Chondrocyte (in vitro differentiated cells): ENCODE data around the gene TLCD5. TPM values are rescaled to one million over a fixed set of nuclear protein-coding genes. Genes with fewer than 3 reads are reported as not detected.
A peak's percentile ranks its signal among the peaks of the same experiment; 100 is the strongest.

Source experiments
- DNase-seq: peaks from one replicate; pipeline ENCODE4 v3.0.0; 2021; ENCODE audit warnings: mixed read lengths, low spot score
- H3K27ac Mint-ChIP-seq: one replicate; pipeline ENCODE4 v1.8.0; 2021; ENCODE audit warnings: mild to moderate bottlenecking, moderate library complexity, mixed read lengths; ENCODE audit not compliant: unreplicated experiment
- H3K27me3 Mint-ChIP-seq: 2 replicates; pipeline ENCODE4 v1.8.0; 2021; ENCODE audit warnings: low read depth, mixed read lengths
- H3K36me3 Mint-ChIP-seq: 2 replicates; pipeline ENCODE4 v1.8.0; 2021; ENCODE audit warnings: low read depth, mixed read lengths
- H3K4me1 Mint-ChIP-seq: 2 replicates; pipeline ENCODE4 v1.8.0; 2021; ENCODE audit warnings: low read depth, mild to moderate bottlenecking, mixed read lengths
- H3K4me3 Mint-ChIP-seq: one replicate; pipeline ENCODE4 v1.8.0; 2021; ENCODE audit warnings: mild to moderate bottlenecking, moderate library complexity, mixed read lengths; ENCODE audit not compliant: unreplicated experiment
- H3K9me3 Mint-ChIP-seq: 2 replicates; pipeline ENCODE4 v1.8.0; 2021; ENCODE audit warnings: low read depth, mixed read lengths
- total RNA-seq: library from RNA; stranded (reverse); gene quantifications from 3 replicates; pipeline ENCODE4 v1.2.1, GENCODE V29; 2021
- TF ChIP-seq, protein P1 (sequence below): fragments of 200-600 bp; sonication (generic); IDR thresholded peaks from 2 replicates; pipeline ENCODE4 v1.5.0; 2021; ENCODE audit warnings: antibody characterized with exemption, mild to moderate bottlenecking, moderate library complexity

TLCD5 gene
- total RNA-seq, 1 donor from 2014 or later = 10.5 TPM

DNA sequence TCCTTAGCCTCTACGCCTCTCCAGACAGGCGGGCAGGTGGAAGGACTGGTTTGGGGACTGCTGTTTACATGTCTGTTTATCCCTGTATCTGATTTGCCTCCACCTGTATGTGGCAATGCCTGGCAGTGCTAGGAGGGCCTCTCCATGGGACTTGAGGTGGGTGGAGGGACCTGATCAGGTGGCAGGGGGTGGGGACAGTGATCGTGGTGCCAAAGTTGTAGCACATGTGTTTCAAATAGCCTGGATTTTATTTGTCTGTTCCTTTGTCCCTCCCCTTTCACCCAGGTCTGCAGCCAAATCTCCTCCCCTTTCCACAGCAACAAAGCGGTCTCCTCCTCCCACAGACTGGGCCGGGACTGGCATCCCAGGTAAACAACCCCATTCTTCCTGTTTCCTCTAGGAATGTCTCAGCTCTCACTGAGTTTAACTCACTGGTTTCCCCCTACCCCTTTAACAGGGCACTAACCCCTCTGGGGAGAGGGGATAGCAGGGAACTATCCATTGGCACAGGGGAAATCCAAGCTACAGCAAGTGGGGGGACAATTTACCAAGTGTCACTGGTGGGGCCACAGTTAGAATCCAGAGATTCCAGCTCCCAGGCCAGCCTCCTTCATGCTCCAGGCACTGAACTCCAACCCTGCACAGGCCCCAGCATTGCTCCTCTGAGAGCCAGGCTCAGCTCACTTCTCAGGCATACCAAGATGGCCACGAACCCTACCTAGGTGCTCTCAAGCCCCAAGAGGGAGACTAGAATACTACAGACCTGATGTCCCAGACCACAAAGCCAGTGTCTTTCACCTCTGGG lies 22.9 kb upstream of the TLCD5 start:
- no peak overlapping the region for H3K27ac Mint-ChIP-seq
- no peak overlapping the region for H3K4me3 Mint-ChIP-seq
- peaks cover 11% of the 10 kb centered on the region for H3K4me1 Mint-ChIP-seq
- no peak for DNase-seq
- no peaks in the 10 kb centered on the region for H3K36me3 Mint-ChIP-seq
- H3K9me3 Mint-ChIP-seq = no peaks in the 10 kb centered on the region
- TF ChIP-seq, protein P1, sequence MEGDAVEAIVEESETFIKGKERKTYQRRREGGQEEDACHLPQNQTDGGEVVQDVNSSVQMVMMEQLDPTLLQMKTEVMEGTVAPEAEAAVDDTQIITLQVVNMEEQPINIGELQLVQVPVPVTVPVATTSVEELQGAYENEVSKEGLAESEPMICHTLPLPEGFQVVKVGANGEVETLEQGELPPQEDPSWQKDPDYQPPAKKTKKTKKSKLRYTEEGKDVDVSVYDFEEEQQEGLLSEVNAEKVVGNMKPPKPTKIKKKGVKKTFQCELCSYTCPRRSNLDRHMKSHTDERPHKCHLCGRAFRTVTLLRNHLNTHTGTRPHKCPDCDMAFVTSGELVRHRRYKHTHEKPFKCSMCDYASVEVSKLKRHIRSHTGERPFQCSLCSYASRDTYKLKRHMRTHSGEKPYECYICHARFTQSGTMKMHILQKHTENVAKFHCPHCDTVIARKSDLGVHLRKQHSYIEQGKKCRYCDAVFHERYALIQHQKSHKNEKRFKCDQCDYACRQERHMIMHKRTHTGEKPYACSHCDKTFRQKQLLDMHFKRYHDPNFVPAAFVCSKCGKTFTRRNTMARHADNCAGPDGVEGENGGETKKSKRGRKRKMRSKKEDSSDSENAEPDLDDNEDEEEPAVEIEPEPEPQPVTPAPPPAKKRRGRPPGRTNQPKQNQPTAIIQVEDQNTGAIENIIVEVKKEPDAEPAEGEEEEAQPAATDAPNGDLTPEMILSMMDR = no peak
- H3K27me3 Mint-ChIP-seq = peaks cover 7% of the 10 kb centered on the region

GRCh38 chr11:120303004-120303637 lies 22.0 kb upstream of the TLCD5 start:
- DNase-seq = no peak
- Mint-ChIP-seq H3K4me1 (peaks cover 11% of the 10 kb centered on the region), H3K9me3 (no peaks in the 10 kb centered on the region), H3K27ac (no peak overlapping the region), H3K36me3 (no peaks in the 10 kb centered on the region), H3K4me3 (no peak overlapping the region), H3K27me3 (peaks cover 4% of the 10 kb centered on the region)
- TF ChIP-seq, protein P1 = peak; percentile 94

DNA sequence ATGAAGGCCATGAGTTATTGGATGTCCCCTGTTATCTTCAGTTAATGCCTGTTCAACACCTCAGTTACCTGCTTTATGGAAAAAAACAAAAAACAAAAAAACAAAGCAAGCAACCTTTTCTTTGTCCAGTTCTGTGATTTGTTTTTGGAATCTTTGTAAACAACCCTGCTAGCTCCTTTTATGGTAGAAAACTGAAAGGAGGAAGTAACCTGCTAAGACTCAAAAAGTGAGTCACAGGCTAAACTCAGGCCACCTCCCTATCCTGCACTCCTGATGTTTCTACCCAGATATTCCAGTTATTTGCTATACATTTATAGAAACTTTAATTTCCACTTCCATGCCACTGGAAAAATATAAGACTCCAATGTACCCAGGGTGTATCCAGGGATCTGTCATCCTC lies 20.6 kb upstream of the TLCD5 start:
- H3K36me3 Mint-ChIP-seq = no peaks in the 10 kb centered on the region
- H3K4me3 Mint-ChIP-seq = no peak overlapping the region
- H3K4me1 Mint-ChIP-seq = peaks cover 11% of the 10 kb centered on the region
- no peak for DNase-seq
- no peak overlapping the region for H3K27ac Mint-ChIP-seq
- H3K27me3 Mint-ChIP-seq = peaks cover 2% of the 10 kb centered on the region
- TF ChIP-seq, protein P1 = no peak
- no peaks in the 10 kb centered on the region for H3K9me3 Mint-ChIP-seq

DNA sequence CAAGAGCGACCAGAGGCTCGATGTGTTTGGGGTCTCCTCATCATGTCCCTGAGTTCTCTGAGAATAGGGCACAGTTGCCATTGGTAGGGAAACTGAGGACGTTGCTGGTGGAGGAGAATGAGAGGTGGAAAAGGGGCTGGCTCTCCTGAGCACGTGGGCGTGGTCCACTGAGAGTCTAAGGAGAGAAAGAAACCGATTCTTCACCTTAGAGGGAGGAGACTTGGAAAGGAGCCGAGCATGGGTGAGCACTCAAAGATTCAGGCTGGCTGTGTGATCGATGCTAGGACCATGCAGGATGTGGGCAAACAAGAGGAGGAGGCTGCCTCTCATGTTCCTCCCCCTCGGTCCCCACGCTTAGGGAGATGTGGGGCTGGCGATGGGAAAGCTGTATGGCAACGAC lies 19.8 kb upstream of the TLCD5 start:
- peaks cover 7% of the 10 kb centered on the region for H3K4me1 Mint-ChIP-seq
- peaks cover 2% of the 10 kb centered on the region for H3K27me3 Mint-ChIP-seq
- H3K36me3 Mint-ChIP-seq = no peaks in the 10 kb centered on the region
- H3K27ac Mint-ChIP-seq = no peak overlapping the region
- TF ChIP-seq, protein P1 = no peak
- H3K4me3 Mint-ChIP-seq = no peak overlapping the region
- H3K9me3 Mint-ChIP-seq = no peaks in the 10 kb centered on the region
- DNase-seq = no peak

- peak overlapping the region; percentile 62 for H3K27ac Mint-ChIP-seq
- peaks cover 7% of the 10 kb centered on the region for H3K4me1 Mint-ChIP-seq
Observed at GRCh38 chr11:120306519-120307242, 18.4 kb upstream of the TLCD5 start.

More at GRCh38 chr11:120306519-120307242, 18.4 kb upstream of the TLCD5 start:
- no peaks in the 10 kb centered on the region for H3K9me3 Mint-ChIP-seq
- TF ChIP-seq, protein P1 = peak; percentile 75
- peaks cover 2% of the 10 kb centered on the region for H3K27me3 Mint-ChIP-seq
- no peaks in the 10 kb centered on the region for H3K36me3 Mint-ChIP-seq
- no peak overlapping the region for H3K4me3 Mint-ChIP-seq
- no peak for DNase-seq
